Retina (tissue), 1 donor: ENCODE results near the gene UTP11.

Experiments used
- DNase-seq: peaks from one replicate; pipeline ENCODE4 v3.0.0-alpha.2; 2016

UTP11 gene

DNA sequence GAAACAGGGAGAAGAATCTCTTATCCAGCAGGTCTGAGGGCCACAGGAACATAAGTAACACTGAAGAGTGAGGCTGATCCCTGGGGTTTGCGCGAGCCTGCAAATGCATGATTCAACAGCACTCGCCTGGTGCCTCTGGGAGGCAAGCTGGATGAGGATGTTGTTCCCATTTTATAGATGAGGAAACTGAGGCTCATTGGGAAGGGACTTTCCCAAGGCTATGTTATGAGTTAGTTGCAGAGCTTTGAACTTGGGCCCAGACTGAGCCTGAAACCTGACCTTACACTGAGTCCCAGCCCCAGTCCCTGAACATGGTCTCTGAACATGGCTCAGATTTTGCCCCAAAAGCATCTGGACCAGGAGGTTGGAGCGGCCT is 61.8 kb downstream of the UTP11 start:
- no peak for DNase-seq
